Glutamatergic neuron (in vitro differentiated cells): ENCODE data around the gene DPM3. TPM values are rescaled to one million over a fixed set of nuclear protein-coding genes. Genes with fewer than 3 reads are reported as not detected.

Experiments
- DNase-seq: peaks from one replicate; pipeline ENCODE4 v3.0.0; 2022
- H3K27ac Mint-ChIP-seq: one replicate; pipeline ENCODE4 v1.8.0; 2020; ENCODE audit warnings: mild to moderate bottlenecking, mixed read lengths, inconsistent platforms; ENCODE audit not compliant: unreplicated experiment
- H3K27me3 Mint-ChIP-seq: one replicate; pipeline ENCODE4 v1.8.0; 2020; ENCODE audit warnings: mild to moderate bottlenecking, moderate library complexity, mixed read lengths, inconsistent platforms; ENCODE audit not compliant: unreplicated experiment
- H3K36me3 Mint-ChIP-seq: one replicate; pipeline ENCODE4 v1.8.0; 2020; ENCODE audit warnings: mild to moderate bottlenecking, mixed read lengths, inconsistent platforms; ENCODE audit not compliant: unreplicated experiment
- H3K4me1 Mint-ChIP-seq: one replicate; pipeline ENCODE4 v1.8.0; 2020; ENCODE audit warnings: mild to moderate bottlenecking, low read depth, mixed read lengths, inconsistent platforms; ENCODE audit not compliant: unreplicated experiment
- H3K4me3 Mint-ChIP-seq: one replicate; pipeline ENCODE4 v1.8.0; 2020; ENCODE audit warnings: mild to moderate bottlenecking, mixed read lengths, inconsistent platforms; ENCODE audit not compliant: unreplicated experiment
- H3K9me3 Mint-ChIP-seq: one replicate; pipeline ENCODE4 v1.8.0; 2020; ENCODE audit warnings: mild to moderate bottlenecking, moderate library complexity, mixed read lengths, inconsistent platforms; ENCODE audit not compliant: unreplicated experiment
- CTCF ChIP-seq: fragments of 200-600 bp; sonication (generic); IDR thresholded peaks from one replicate; pipeline ENCODE4 v1.5.0; 2021; ENCODE audit not compliant: partially characterized antibody, unreplicated experiment
- total RNA-seq: library from RNA; stranded (reverse); fragmentation: NEBNext Ultra II Directional; extraction: Animal tissue kit (Norgen Biotek cat#: 25700); gene quantifications from one replicate; pipeline ENCODE4 v1.2.1, GENCODE V29; 2021; ENCODE audit not compliant: unreplicated experiment

DPM3 gene
- total RNA-seq, 1 donor from 2014 or later: 27.7 TPM

- H3K36me3 Mint-ChIP-seq: no peaks in the 10 kb centered on the region
- peak; percentile 98 for DNase-seq
- peaks cover 6% of the 10 kb centered on the region for H3K4me1 Mint-ChIP-seq
- no peak for TF ChIP-seq CTCF
- peak within 1 kb of the TSS; percentile 100 for H3K4me3 Mint-ChIP-seq
- peaks cover 11% of the 10 kb centered on the region for H3K27me3 Mint-ChIP-seq
- peaks cover 6% of the 10 kb centered on the region for H3K9me3 Mint-ChIP-seq
- H3K27ac Mint-ChIP-seq: peak within 1 kb of the TSS; percentile 98
Measured at GRCh38 chr1:155135415-155136028, 4.8 kb downstream of the DPM3 start, which contains the start of gene SLC50A1. Gene SLC50A1, plus strand, starts transcription at chr1:155135852. Its CDS starts 60 bp downstream, at chr1:155135912.

- H3K9me3 Mint-ChIP-seq: peaks cover 8% of the 10 kb centered on the region
- no peaks in the 10 kb centered on the region for H3K36me3 Mint-ChIP-seq
- H3K27me3 Mint-ChIP-seq: peaks cover 12% of the 10 kb centered on the region
- peaks cover 9% of the 10 kb centered on the region for H3K4me1 Mint-ChIP-seq
- TF ChIP-seq CTCF: no peak
- peak overlapping the region; percentile 98 for H3K27ac Mint-ChIP-seq
- peak overlapping the region; percentile 100 for H3K4me3 Mint-ChIP-seq
- DNase-seq: peak; percentile 37
Measured at GRCh38 chr1:155134880-155135414, 5.4 kb downstream of the DPM3 start.

- DNase-seq: no peak
- no peak for TF ChIP-seq CTCF
- H3K27ac Mint-ChIP-seq: no peak overlapping the region
- H3K27me3 Mint-ChIP-seq: peaks cover 14% of the 10 kb centered on the region
- peak overlapping the region; percentile 100 for H3K4me3 Mint-ChIP-seq
- H3K9me3 Mint-ChIP-seq: peaks cover 8% of the 10 kb centered on the region
- no peaks in the 10 kb centered on the region for H3K36me3 Mint-ChIP-seq
- H3K4me1 Mint-ChIP-seq: peaks cover 13% of the 10 kb centered on the region
Measured at GRCh38 chr1:155134322-155134721, 6.0 kb downstream of the DPM3 start.

- H3K4me3 Mint-ChIP-seq: peak overlapping the region; percentile 16
- no peaks in the 10 kb centered on the region for H3K36me3 Mint-ChIP-seq
- peaks cover 16% of the 10 kb centered on the region for H3K27me3 Mint-ChIP-seq
- H3K9me3 Mint-ChIP-seq: peaks cover 8% of the 10 kb centered on the region
- no peak for DNase-seq
- H3K4me1 Mint-ChIP-seq: peaks cover 13% of the 10 kb centered on the region
- TF ChIP-seq CTCF: no peak
- no peak overlapping the region for H3K27ac Mint-ChIP-seq
Measured at GRCh38 chr1:155133799-155134281, 6.5 kb downstream of the DPM3 start.

GRCh38 chr1:155131856-155132255 lies 8.5 kb downstream of the DPM3 start:
- Mint-ChIP-seq H3K27me3 (peaks cover 26% of the 10 kb centered on the region), H3K4me1 (peaks cover 20% of the 10 kb centered on the region), H3K27ac (no peak overlapping the region), H3K9me3 (peaks cover 12% of the 10 kb centered on the region), H3K4me3 (peak overlapping the region; percentile 25), H3K36me3 (no peaks in the 10 kb centered on the region)
- DNase-seq: no peak
- TF ChIP-seq CTCF: no peak
